Activated T-helper 17 cell treated with anti-CD3 and anti-CD28 coated beads, Interleukin-2, amount 50 U/mL, for 72 hours (primary cell): ENCODE measurements around the gene GPRIN3. TPM values are rescaled to one million over a fixed set of nuclear protein-coding genes. Genes with fewer than 3 reads are reported as not detected.

Source experiments
- total RNA-seq, 2 donors: library from RNA; stranded (reverse); gene quantifications; one replicate each; pipeline ENCODE4 v1.2.3, GENCODE V29; 2022

GPRIN3 gene
- total RNA-seq, 2 donors from 2014 or later: 43.5 to 69.7 TPM

Other genes with a start within 250 kb of the GPRIN3 start
- gene TIGD2, start 196.3 kb downstream of the GPRIN3 start, total RNA-seq: 1 to 10 TPM; 1.1 to 2.6 TPM